ENCODE data around the gene CTF1. TPM values are rescaled to one million over a fixed set of nuclear protein-coding genes. Genes with fewer than 3 reads are reported as not detected.

The CTF1 gene
- total RNA-seq, 4 donors from 2014 or later, result 0.85 to 2.9 (median 2.8) TPM; not detected in 1

GRCh38 chr16:30904114-30904780 is 7.8 kb downstream of the CTF1 start:
- no peak for TF ChIP-seq CTCF (IDR thresholded peaks at IDR 0.05; ENCODE audit: low read depth)

GRCh38 chr16:30907064-30907463 is 10.7 kb downstream of the CTF1 start:
- TF ChIP-seq CTCF (IDR thresholded peaks at IDR 0.05; ENCODE audit: low read depth), result no peak

GRCh38 chr16:30910427-30911029 is 14.1 kb downstream of the CTF1 start:
- no peak for TF ChIP-seq CTCF (IDR thresholded peaks at IDR 0.05; ENCODE audit: low read depth)

GRCh38 chr16:30912794-30913412 is 16.5 kb downstream of the CTF1 start:
- TF ChIP-seq CTCF (IDR thresholded peaks at IDR 0.05; ENCODE audit: low read depth), result no peak

GRCh38 chr16:30914830-30915229 is 18.4 kb downstream of the CTF1 start:
- no peak for TF ChIP-seq CTCF (IDR thresholded peaks at IDR 0.05; ENCODE audit: low read depth)

- TF ChIP-seq CTCF (IDR thresholded peaks at IDR 0.05; ENCODE audit: low read depth), result no peak
These were observed 22.2 kb downstream of the CTF1 start for GRCh38 chr16:30918614-30919013.

GRCh38 chr16:30920891-30921290 is 24.5 kb downstream of the CTF1 start:
- no peak for TF ChIP-seq CTCF (IDR thresholded peaks at IDR 0.05; ENCODE audit: low read depth)

Measured in subcutaneous adipose tissue (tissue), 4 donors.